Measurements from ENCODE around the gene COL27A1. TPM values are rescaled to one million over a fixed set of nuclear protein-coding genes. Genes with fewer than 3 reads are reported as not detected.

COL27A1 gene
- total and polyA plus RNA-seq, 12 donors: 3.1 to 35.8 (median 5.1) TPM

DNA sequence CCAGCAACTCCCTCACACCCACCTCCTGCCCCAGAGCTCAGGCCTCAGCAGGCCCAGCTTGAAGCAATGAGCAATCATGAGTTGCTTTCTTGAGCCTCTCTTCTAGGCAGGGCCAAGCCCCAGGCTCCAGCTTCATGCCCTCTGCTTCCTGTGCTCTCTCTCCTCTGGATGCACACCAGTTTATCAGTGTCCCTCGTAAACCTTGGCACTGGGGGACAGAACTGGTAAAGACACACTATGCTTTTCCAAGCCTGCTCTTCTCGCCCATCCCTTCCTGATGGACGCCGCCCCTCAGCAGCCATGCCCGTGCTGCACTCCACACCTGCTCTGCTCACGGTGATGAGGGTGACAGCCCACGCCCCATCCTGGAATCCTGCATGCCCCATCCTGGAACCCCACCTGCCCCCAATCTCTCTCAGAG lies 118.1 kb downstream of the COL27A1 start:
- ATAC-seq: no peak
- WGBS, 2 donors: 82 to 88% methylated on average over 7 of the region's 7 CpGs
- no peaks in the 10 kb centered on the region for H3K9me3 ChIP-seq
- no peak overlapping the region for H3K27ac ChIP-seq
- peaks cover 0 to 5% (median 0%) of the 10 kb centered on the region in 9 donors for H3K36me3 ChIP-seq
- no peaks in the 10 kb centered on the region for H3K27me3 ChIP-seq
- no peak for DNase-seq
- intact Hi-C loops (cut with DNase I): loop anchor here in 7 of 10 donors (5.0 to 10.0 kb wide), 4 partner anchors 116 to 169 kb away; partner anchors contain the start of gene COL27A1 (in 5 of the 7)
- H3K4me3 ChIP-seq: no peak overlapping the region
- TF ChIP-seq, protein P1, sequence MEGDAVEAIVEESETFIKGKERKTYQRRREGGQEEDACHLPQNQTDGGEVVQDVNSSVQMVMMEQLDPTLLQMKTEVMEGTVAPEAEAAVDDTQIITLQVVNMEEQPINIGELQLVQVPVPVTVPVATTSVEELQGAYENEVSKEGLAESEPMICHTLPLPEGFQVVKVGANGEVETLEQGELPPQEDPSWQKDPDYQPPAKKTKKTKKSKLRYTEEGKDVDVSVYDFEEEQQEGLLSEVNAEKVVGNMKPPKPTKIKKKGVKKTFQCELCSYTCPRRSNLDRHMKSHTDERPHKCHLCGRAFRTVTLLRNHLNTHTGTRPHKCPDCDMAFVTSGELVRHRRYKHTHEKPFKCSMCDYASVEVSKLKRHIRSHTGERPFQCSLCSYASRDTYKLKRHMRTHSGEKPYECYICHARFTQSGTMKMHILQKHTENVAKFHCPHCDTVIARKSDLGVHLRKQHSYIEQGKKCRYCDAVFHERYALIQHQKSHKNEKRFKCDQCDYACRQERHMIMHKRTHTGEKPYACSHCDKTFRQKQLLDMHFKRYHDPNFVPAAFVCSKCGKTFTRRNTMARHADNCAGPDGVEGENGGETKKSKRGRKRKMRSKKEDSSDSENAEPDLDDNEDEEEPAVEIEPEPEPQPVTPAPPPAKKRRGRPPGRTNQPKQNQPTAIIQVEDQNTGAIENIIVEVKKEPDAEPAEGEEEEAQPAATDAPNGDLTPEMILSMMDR (IDR thresholded peaks at IDR 0.05): no peak
- no peaks in the 10 kb centered on the region for H3K4me1 ChIP-seq

DNA sequence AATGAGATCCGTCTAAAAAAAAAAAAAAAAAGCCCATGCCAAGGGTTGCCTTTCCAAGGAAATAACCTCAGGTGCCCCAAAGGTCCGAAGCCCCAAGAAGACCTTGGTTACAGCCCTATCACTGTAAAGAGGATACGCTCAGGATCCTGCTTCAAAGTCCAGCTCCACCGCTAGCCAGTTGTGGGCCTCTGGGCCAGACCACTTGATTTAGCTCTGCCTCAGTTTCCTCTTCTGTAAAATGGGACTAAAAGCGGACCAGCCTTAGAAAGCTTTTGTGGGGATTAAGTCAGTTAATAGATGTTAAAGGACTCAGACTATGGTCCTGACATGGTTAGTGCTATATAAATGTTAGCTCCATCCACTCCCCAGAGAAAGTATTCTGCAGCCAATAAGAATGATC lies 118.9 kb downstream of the COL27A1 start:
- peaks cover 0 to 5% (median 0%) of the 10 kb centered on the region in 9 donors for H3K36me3 ChIP-seq
- intact Hi-C loops (cut with DNase I): loop anchor here in 7 of 10 donors (5.0 to 10.0 kb wide), 4 partner anchors 117 to 169 kb away; partner anchors contain the start of gene COL27A1 (in 5 of the 7)
- no peak for ATAC-seq

DNA sequence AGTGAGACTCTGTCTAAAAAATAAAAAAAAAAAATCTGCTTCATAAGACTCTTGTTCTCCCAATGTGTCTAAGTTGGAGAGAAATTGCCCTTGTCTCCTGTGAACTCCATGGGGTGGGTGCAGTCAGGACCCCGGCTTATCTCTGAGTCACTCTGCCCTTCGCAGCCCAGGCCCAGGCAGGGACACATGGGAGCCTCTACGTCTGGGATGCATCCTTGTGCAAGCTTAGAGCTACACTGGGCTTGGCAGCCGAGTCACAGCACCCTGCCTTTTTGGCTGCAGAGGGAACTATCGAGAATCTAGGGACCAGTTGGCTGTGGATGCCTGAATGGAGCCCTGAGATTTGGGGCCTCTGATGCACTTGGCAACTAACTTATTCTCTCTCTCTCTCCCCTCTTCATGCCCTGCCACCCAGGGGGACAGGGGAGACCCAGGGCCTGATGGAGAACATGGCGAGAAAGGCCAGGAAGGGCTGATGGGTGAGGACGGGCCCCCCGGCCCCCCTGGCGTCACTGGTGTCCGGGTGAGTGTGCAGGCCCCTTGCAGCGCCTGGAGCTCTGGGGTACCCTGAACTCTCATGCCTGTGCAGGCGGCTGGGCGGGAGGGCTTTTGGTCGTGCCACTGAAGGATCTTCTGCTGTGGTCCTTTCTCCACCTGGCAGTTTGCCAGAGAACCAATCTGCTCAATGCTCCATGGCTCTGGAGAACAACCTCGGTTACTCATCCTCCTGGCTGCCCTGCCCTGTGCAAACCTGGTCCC lies 120.1 kb downstream of the COL27A1 start:
- TF ChIP-seq, protein P1 (IDR thresholded peaks at IDR 0.05): no peak
- 91 to 92% methylated on average over 15 of the region's 15 CpGs for WGBS, 2 donors
- no peak for DNase-seq
- no peaks in the 10 kb centered on the region for H3K9me3 ChIP-seq
- no peak for ATAC-seq
- no peak overlapping the region for H3K4me3 ChIP-seq
- intact Hi-C loops (cut with DNase I): loop anchor here in 3 of 10 donors (5.0 to 10.0 kb wide), 3 partner anchors 121 to 171 kb away; partner anchors contain the start of gene COL27A1 (in 1 of the 3)
- H3K36me3 ChIP-seq: peaks cover 0 to 5% (median 0%) of the 10 kb centered on the region in 9 donors
- no peak overlapping the region for H3K27ac ChIP-seq
- H3K27me3 ChIP-seq: no peaks in the 10 kb centered on the region
- H3K4me1 ChIP-seq: peaks cover 0 to 3% (median 0%) of the 10 kb centered on the region in 9 donors

More for the DNA sequence above, 118.9 kb downstream of the COL27A1 start:
- TF ChIP-seq, protein P1 (IDR thresholded peaks at IDR 0.05): no peak
- no peak for DNase-seq
- Histone ChIP-seq H3K9me3 (no peaks in the 10 kb centered on the region), H3K4me3 (no peak overlapping the region), H3K4me1 (no peaks in the 10 kb centered on the region), H3K27ac (no peak overlapping the region), H3K27me3 (no peaks in the 10 kb centered on the region)
- 92 to 95% methylated on average over 5 of the region's 5 CpGs for WGBS, 2 donors

DNA sequence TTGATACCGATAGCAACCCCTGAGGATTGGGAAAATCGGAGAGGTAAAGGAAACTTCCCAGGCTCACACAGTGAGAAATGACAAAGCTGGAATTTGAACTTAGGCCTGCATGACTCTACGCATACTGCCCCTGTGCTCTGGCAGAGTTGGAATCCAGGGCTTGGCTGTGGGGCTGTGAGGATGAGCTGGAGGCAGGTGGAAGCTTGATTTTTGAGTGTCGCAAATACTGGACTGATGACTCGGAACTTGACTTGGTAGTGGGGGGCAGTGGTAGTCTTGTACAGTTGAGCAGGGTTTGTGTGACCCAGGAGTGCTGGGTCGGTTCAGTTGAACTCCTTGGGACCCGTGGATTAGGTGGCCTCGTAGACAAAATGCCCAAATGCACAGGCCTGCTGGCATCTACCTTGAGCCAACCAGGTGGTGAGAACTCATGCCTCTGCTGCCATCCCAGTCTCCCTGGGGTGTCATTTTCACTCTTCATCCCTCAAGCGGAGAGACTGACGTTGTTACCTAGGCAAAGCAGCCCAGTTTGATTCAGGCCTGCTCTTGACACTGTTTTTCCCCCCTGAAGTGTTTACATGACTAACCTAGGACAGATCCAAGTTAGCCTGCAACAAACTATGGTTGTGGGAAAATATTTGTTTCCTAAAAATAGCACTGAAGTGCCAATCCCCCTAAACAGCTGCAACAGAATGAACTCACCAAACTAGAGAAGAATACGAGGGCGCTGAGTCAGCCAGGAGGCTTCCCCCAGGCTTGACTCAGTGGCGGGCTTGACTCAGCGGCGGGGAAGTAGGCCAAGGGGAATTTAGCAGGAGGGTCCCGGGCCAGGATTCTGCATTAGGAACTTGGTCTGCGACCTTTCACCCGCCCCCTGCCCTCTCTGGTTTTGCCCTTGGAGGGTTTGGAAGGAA lies 121.8 kb downstream of the COL27A1 start:
- no peak overlapping the region for H3K4me3 ChIP-seq
- TF ChIP-seq, protein P1 (IDR thresholded peaks at IDR 0.05): no peak
- peaks cover 0 to 16% (median 5%) of the 10 kb centered on the region in 9 donors for H3K4me1 ChIP-seq
- H3K27me3 ChIP-seq: no peaks in the 10 kb centered on the region
- no peak for DNase-seq
- H3K36me3 ChIP-seq: peaks cover 0 to 5% (median 0%) of the 10 kb centered on the region in 9 donors
- ATAC-seq: no peak
- no peaks in the 10 kb centered on the region for H3K9me3 ChIP-seq
- 91 to 93% methylated on average over 18 of the region's 18 CpGs for WGBS, 2 donors
- intact Hi-C loops (cut with DNase I): loop anchor here in 3 of 10 donors (5.0 to 10.0 kb wide), 3 partner anchors 122 to 172 kb away; partner anchors contain the start of gene COL27A1 (in 1 of the 3)
- no peak overlapping the region for H3K27ac ChIP-seq

Measured in heart right ventricle (tissue), 16 donors.